Spleen (tissue), 11 donors: ENCODE results near the gene EDEM1. TPM values are rescaled to one million over a fixed set of nuclear protein-coding genes. Genes with fewer than 3 reads are reported as not detected.
"Not testable (repeated sequence)": the region's sequence is repeated elsewhere in the genome, so short reads cannot be mapped to it uniquely, and the experiment has no call there.

Experiments
- DNase-seq: peaks from one replicate; pipeline ENCODE4 v3.0.0-alpha.2; 2020
- H3K27ac ChIP-seq, 8 donors: fragments of 200-600 bp; sonication (generic) in 7 of 8; 1 replicate in 4 of 8; 2 replicates in 4 of 8; pipeline versions ENCODE4 v1.5.0 to v1.8.0; 2016 to 2021; ENCODE audit warnings: inconsistent platforms in 4 of 8, mild to moderate bottlenecking in 4 of 8, moderate library complexity in 1 of 8
- H3K27me3 ChIP-seq, 7 donors: fragments of 200-600 bp; sonication (generic) in 6 of 7; replicated peaks in 1 of 7; 1 replicate in 4 of 7; 2 replicates in 3 of 7; pipeline versions ENCODE4 v1.5.0 to v1.8.0; 2016 to 2021; ENCODE audit warnings: inconsistent platforms in 3 of 7, mild to moderate bottlenecking in 1 of 7
- H3K36me3 ChIP-seq, 6 donors: fragments of 200-600 bp; sonication (generic) in 5 of 6; 1 replicate in 4 of 6; 2 replicates in 2 of 6; pipeline versions ENCODE4 v1.5.0 to v1.8.0; 2016 to 2021; ENCODE audit warnings: inconsistent platforms in 2 of 6
- H3K4me1 ChIP-seq, 6 donors: fragments of 200-600 bp; sonication (generic) in 5 of 6; 1 replicate in 3 of 6; 2 replicates in 3 of 6; pipeline versions ENCODE4 v1.5.0 to v1.8.0; 2016 to 2021; ENCODE audit warnings: inconsistent platforms in 3 of 6
- H3K4me3 ChIP-seq, 8 donors: fragments of 200-600 bp; sonication (generic) in 7 of 8; 1 replicate in 4 of 8; 2 replicates in 4 of 8; pipeline versions ENCODE4 v1.5.0 to v1.8.0; 2016 to 2021; ENCODE audit warnings: inconsistent platforms in 4 of 8, mild to moderate bottlenecking in 4 of 8, moderate library complexity in 2 of 8
- H3K9me3 ChIP-seq, 8 donors: fragments of 200-600 bp; sonication (generic) in 7 of 8; 1 replicate in 4 of 8; 2 replicates in 4 of 8; pipeline versions ENCODE4 v1.5.0 to v1.8.0; 2016 to 2021; ENCODE audit warnings: inconsistent platforms in 4 of 8
- CTCF ChIP-seq, 11 experiments: fragments of 200-600 bp in 7 of 11; fragments of 450-650 bp in 4 of 11; sonication (generic) in 4 of 11; IDR thresholded peaks in 8 of 11; conservative IDR thresholded peaks in 3 of 11; 1 replicate in 7 of 11; 2 replicates in 4 of 11; pipeline versions ENCODE4 v1.4.0 to v1.8.0; 2016 to 2021; ENCODE audit warnings: antibody characterized with exemption in 11 of 11, inconsistent platforms in 4 of 11, mild to moderate bottlenecking in 1 of 11
- POLR2A ChIP-seq, 3 donors: fragments of 450-650 bp; IDR thresholded peaks; one replicate each; pipeline ENCODE4 v1.5.1; 2017; ENCODE audit warnings: antibody characterized with exemption in 3 of 3, mild to moderate bottlenecking in 1 of 3
- POLR2AphosphoS5 ChIP-seq, 3 donors: sonication (generic); formaldehyde crosslinking; IDR thresholded peaks; one replicate each; pipeline ENCODE4 v1.5.1; 2017; ENCODE audit warnings: antibody characterized with exemption in 3 of 3
- WGBS, 5 donors: extraction: QIAGEN DNeasy Blood & Tissue Kit in 3 of 5; methylation state at CpG; one replicate each; pipeline versions ENCODE4 v1.1.5 to v1.1.7; 2013 to 2018; 5-methylcytosine and 5-hydroxymethylcytosine counted together
- intact Hi-C: fragments of 100-400 bp; cut with DNase I; formaldehyde crosslinking; loops from one replicate; pipeline ENCODE4 v1.15.0; 2023; ENCODE audit warnings: low total_unique reads
- polyA plus RNA-seq, 3 donors: library from polyadenylated mRNA; stranded (reverse); fragments of 200-250 nt; gene quantifications; one replicate each; pipeline ENCODE4 v1.2.1, GENCODE V29; 2013
- total RNA-seq, 7 donors: library from RNA; depleted of rRNA in 3 of 7; stranded (reverse); fragments of >200 nt in 3 of 7; fragmentation: NEBNext Ultra II Directional in 4 of 7; extraction: Animal tissue kit (Norgen Biotek cat#: 25700) in 4 of 7; gene quantifications; one replicate each; pipeline versions ENCODE4 v1.1.0 to v1.2.1, GENCODE V29; 2016 to 2021
- donor health status: healthy with polysubstance abuse.
- donor health status: DM: no; HTN: no; CAD: no; lungs with moderate emphysema.
- donor health status: DM: no; HTN: no; CAD: no.
- donor health status: Bipolar disorder and iron deficiency.
- donor health status: healthy.
- donor health status: DM: no; HTN: no; CAD: no.
- donor health status: DM: yes; HTN: yes; CAD: no.

Gene EDEM1
- total and polyA plus RNA-seq, 10 donors = 8.4 to 174 (median 73.8) TPM

DNA sequence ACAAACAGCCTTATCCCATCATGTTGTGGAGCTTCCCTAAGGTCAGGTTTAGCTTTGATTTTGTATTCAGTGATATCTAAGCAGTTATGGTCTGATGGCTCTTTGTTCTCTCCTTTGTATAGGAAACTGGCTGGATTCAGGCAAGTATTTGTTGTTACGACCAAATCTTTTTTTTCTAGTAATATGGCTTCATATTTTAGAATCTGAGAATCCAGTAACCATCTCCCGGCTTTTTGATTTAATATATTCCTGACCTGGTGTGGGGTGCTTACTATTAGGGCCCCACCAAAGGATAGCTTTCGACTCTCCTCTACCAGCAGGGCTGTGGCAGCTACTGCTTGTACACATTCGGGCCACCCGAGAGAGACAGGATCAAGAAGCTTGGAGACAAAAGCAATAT, 42.4 kb upstream of the EDEM1 start:
- no peak for DNase-seq
- no peak overlapping the region for H3K4me3 ChIP-seq
- 82 to 97% (median 84%) methylated on average over 5 of the region's 5 CpGs for WGBS, 5 donors
- TF ChIP-seq CTCF (IDR thresholded peaks at IDR 0.05 in 8 of 11, conservative IDR thresholded peaks at IDR 0.05 in 3 of 11) (no peak), POLR2A (IDR thresholded peaks at IDR 0.05) (no peak), POLR2AphosphoS5 (IDR thresholded peaks at IDR 0.05) (no peak)
- H3K27me3 ChIP-seq = no peaks in the 10 kb centered on the region
- peaks cover 10 to 89% (median 44%) of the 10 kb centered on the region in 6 donors for H3K4me1 ChIP-seq
- intact Hi-C loops = no loop called here
- H3K9me3 ChIP-seq = peaks cover 0 to 38% (median 24%) of the 10 kb centered on the region in 8 donors
- H3K36me3 ChIP-seq = peaks cover 0 to 43% (median 0%) of the 10 kb centered on the region in 6 donors
- peak overlapping the region in 2 of 8 donors; percentile 50 to 52 for H3K27ac ChIP-seq

GRCh38 chr3:5147152-5147551, 40.4 kb upstream of the EDEM1 start:
- H3K27me3 ChIP-seq, intact Hi-C loops, H3K27ac ChIP-seq, H3K4me3 ChIP-seq, DNase-seq: not testable (repeated sequence)
- peaks cover 0 to 38% (median 24%) of the 10 kb centered on the region in 8 donors for H3K9me3 ChIP-seq
- peaks cover 0 to 89% (median 38%) of the 10 kb centered on the region in 6 donors for H3K4me1 ChIP-seq
- peaks cover 0 to 31% (median 0%) of the 10 kb centered on the region in 6 donors for H3K36me3 ChIP-seq
- 88 to 100% (median 97%) methylated on average over 5 of the region's 5 CpGs for WGBS, 5 donors

GRCh38 chr3:5149306-5149880, 38.1 kb upstream of the EDEM1 start:
- Histone ChIP-seq H3K27ac (peak overlapping the region in 2 of 8 donors; percentile 55 to 69), H3K9me3 (peaks cover 0 to 25% (median 13%) of the 10 kb centered on the region in 8 donors), H3K4me3 (no peak overlapping the region), H3K27me3 (no peaks in the 10 kb centered on the region), H3K36me3 (peaks cover 0 to 26% (median 0%) of the 10 kb centered on the region in 6 donors), H3K4me1 (peaks cover 0 to 81% (median 41%) of the 10 kb centered on the region in 6 donors)
- TF ChIP-seq CTCF (IDR thresholded peaks at IDR 0.05 in 8 of 11, conservative IDR thresholded peaks at IDR 0.05 in 3 of 11) = no peak
- no peak for TF ChIP-seq POLR2AphosphoS5 (IDR thresholded peaks at IDR 0.05)
- TF ChIP-seq POLR2A (IDR thresholded peaks at IDR 0.05) = no peak
- intact Hi-C loops = no loop called here
- 70 to 82% (median 73%) methylated on average over 7 of the region's 7 CpGs for WGBS, 5 donors
- DNase-seq = no peak

DNA sequence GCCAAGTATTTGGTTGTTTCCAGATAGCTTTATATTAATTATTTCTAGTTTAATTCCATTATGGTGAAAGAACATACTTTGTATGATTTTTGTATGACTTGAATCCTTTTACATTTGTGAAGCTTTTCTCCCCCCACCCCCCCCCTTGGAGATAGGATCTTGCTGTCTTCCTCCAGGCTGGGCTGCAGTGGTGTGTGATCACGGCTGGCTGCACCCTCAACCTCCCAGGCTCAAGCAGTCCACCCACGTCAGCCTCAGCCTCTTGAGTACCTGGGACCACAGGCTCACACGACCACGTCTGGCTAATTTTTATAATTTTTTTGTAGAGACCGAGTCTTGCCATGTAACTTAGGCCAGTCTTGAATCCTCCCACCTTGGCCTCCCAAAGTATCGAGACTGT, 35.9 kb upstream of the EDEM1 start:
- no peak overlapping the region for H3K27ac ChIP-seq
- TF ChIP-seq CTCF (IDR thresholded peaks at IDR 0.05 in 8 of 11, conservative IDR thresholded peaks at IDR 0.05 in 3 of 11) (no peak), POLR2A (IDR thresholded peaks at IDR 0.05) (no peak), POLR2AphosphoS5 (IDR thresholded peaks at IDR 0.05) (no peak)
- 86 to 95% (median 91%) methylated on average over 6 of the region's 6 CpGs for WGBS, 5 donors

More for the DNA sequence above, 35.9 kb upstream of the EDEM1 start:
- intact Hi-C loops = no loop called here
- DNase-seq = no peak
- Histone ChIP-seq H3K4me3 (no peak overlapping the region), H3K27me3 (no peaks in the 10 kb centered on the region), H3K9me3 (peaks cover 0 to 9% (median 6%) of the 10 kb centered on the region in 8 donors), H3K4me1 (peaks cover 0 to 82% (median 44%) of the 10 kb centered on the region in 6 donors), H3K36me3 (peaks cover 0 to 8% (median 0%) of the 10 kb centered on the region in 6 donors)
